ENCODE measurements around the gene GP1BA.
A peak's percentile ranks its signal among the peaks of the same experiment; 100 is the strongest.

GP1BA gene

DNA sequence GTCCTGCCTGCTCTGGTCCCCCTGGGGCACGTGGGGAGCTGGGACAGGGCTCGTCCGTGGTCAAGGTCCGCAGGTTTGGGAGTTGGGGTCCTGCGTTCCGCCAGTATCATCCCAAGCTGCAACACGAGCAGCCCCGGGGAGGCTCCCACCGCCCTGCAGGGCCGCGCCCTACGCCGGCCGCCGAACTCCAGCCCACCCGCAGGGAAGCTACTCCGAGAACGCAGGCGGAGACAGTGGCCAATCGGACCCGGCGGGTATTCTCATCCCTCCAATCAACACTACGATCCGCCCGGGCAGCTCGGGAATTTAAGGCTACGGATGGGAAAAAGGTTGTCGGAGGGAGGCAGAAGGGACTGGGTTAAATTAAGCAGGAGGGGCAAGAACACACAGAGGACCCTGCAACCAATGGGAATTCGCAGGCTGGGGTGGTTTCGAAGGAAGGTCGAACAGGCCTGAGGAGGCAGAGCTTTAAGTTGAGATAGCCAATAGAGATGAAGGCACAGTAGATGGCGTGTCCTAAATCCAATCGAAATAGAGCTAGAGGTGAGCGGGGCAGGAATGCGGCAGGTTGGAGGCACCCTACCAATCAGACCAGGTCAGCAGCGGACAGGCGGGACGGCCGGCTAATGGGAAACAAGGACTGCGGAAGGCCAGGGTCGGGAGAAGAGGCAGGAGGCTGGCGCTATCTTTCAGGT lies 34.9 kb downstream of the GP1BA start:
- no peaks in the 10 kb centered on the region for H3K27me3 ChIP-seq (ENCODE audit: control insufficient read depth, insufficient read depth, low read length)
- H3K4me1 ChIP-seq (ENCODE audit: control insufficient read depth, insufficient read depth, low read length), result peaks cover 20% of the 10 kb centered on the region

GRCh38 chr17:4967539-4968485 lies 35.7 kb downstream of the GP1BA start, which contains the start of gene SPAG7:
Gene SPAG7, minus strand, starts transcription at chr17:4967817. Its CDS starts 13 bp downstream, at chr17:4967804.
- H3K4me3 ChIP-seq (ENCODE audit: low read length), result peak within 1 kb of the TSS; percentile 78

More for the DNA sequence above, 34.9 kb downstream of the GP1BA start:
- Histone ChIP-seq H3K9ac (ENCODE audit: low read length) (peak overlapping the region; percentile 85), H3K9me3 (ENCODE audit: control insufficient read depth, low read length) (no peaks in the 10 kb centered on the region), H3K36me3 (ENCODE audit: control insufficient read depth, insufficient read depth, low read length) (no peaks in the 10 kb centered on the region), H3K4me3 (ENCODE audit: low read length) (peak overlapping the region; percentile 78)

DNA sequence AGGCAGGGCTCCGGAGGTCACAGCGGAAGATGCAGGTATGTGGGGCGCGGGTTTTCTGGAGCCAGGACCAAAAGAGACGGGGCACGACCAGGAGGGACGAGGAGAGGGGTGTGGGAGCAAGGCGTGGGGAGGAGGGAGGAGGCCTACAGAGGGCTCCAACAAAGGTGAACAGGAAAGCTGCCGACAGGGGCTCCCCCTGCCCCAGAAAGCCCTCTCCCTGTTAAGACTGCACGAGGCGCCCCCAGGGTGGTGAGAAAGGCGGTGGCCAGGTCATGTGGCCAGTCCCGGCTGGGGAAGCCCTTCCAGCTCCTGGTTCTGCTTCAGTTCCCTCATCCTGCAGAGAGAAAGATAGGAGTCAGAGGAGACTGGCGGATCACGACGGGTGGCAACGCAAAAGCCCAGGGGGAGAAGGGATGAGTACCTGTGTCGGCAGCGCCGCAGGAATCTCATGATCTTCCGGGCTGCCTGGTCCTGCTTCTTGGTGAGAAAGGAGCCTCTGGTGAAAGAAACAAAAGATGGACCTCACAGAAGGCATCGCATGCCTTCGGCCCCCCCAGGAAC lies 36.5 kb downstream of the GP1BA start:
- Histone ChIP-seq H3K9me3 (ENCODE audit: control insufficient read depth, low read length) (no peaks in the 10 kb centered on the region), H3K4me1 (ENCODE audit: control insufficient read depth, insufficient read depth, low read length) (peaks cover 20% of the 10 kb centered on the region), H3K9ac (ENCODE audit: low read length) (peak overlapping the region; percentile 85), H3K27me3 (ENCODE audit: control insufficient read depth, insufficient read depth, low read length) (no peaks in the 10 kb centered on the region), H3K36me3 (ENCODE audit: control insufficient read depth, insufficient read depth, low read length) (no peaks in the 10 kb centered on the region), H3K4me3 (ENCODE audit: low read length) (peak overlapping the region; percentile 77)

More at GRCh38 chr17:4967539-4968485, 35.7 kb downstream of the GP1BA start, which contains the start of gene SPAG7:
- Histone ChIP-seq H3K36me3 (ENCODE audit: control insufficient read depth, insufficient read depth, low read length) (no peaks in the 10 kb centered on the region), H3K27me3 (ENCODE audit: control insufficient read depth, insufficient read depth, low read length) (no peaks in the 10 kb centered on the region), H3K9me3 (ENCODE audit: control insufficient read depth, low read length) (no peaks in the 10 kb centered on the region), H3K4me1 (ENCODE audit: control insufficient read depth, insufficient read depth, low read length) (peaks cover 20% of the 10 kb centered on the region), H3K9ac (ENCODE audit: low read length) (peak within 1 kb of the TSS; percentile 85)

- Histone ChIP-seq H3K4me1 (ENCODE audit: control insufficient read depth, insufficient read depth, low read length) (peaks cover 20% of the 10 kb centered on the region), H3K27me3 (ENCODE audit: control insufficient read depth, insufficient read depth, low read length) (no peaks in the 10 kb centered on the region), H3K9ac (ENCODE audit: low read length) (peak overlapping the region; percentile 85), H3K36me3 (ENCODE audit: control insufficient read depth, insufficient read depth, low read length) (peaks cover 2% of the 10 kb centered on the region), H3K4me3 (ENCODE audit: low read length) (no peak overlapping the region), H3K9me3 (ENCODE audit: control insufficient read depth, low read length) (no peaks in the 10 kb centered on the region)
These were observed 37.0 kb downstream of the GP1BA start for GRCh38 chr17:4969047-4969550.

DNA sequence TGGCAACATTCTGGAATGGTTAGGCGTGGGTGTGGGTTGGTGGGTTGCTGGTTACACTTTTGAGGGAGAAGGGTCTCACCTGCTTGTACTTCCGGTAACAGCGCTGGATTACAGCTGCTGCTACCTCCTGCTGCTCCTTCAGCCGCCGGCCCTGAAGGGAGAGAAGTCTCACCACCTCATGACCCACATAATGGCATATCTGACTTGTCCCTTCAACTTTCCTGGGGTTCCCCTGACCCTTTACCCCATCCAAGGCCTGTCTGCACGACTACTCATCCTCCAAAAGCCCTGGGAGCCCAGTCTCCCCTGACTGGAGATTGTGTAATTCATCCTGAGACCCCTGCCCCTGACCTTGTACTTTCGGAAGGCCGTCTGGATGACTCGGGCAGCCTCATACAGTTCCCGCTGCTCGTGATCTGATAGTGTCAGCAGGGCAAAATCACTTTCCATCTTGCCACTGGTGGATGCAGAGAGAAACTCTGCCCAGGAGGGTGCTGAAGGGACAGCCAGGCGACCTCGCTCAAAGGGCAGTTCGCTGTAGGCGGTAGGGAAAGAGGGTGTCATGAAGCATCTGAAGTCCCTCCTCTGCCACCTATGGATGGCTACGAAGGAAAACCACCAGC lies 37.6 kb downstream of the GP1BA start:
- Histone ChIP-seq H3K9ac (ENCODE audit: low read length) (no peak overlapping the region), H3K4me3 (ENCODE audit: low read length) (no peak overlapping the region), H3K36me3 (ENCODE audit: control insufficient read depth, insufficient read depth, low read length) (peaks cover 8% of the 10 kb centered on the region)

DNA sequence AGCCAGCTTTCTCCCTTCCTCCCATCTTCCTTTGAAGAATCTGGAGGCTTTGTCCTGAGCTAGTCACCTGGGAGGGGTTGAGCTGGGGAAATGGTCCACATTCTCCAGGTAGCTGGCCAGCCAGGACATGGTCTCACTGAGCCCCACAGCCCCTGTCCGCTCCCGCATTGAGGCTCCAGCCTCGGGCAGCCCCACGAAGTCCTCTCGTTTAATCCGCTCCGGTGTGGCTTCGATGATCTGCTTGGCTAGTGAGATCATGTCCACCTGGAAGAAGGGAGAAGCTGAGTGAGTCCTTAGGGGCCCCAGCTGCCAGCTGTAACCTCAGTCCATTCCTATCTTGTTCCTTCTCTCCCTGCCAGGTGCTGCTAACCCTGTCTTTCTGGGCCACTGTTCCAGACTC lies 38.2 kb downstream of the GP1BA start:
- H3K27me3 ChIP-seq (ENCODE audit: control insufficient read depth, insufficient read depth, low read length), result no peaks in the 10 kb centered on the region
- no peaks in the 10 kb centered on the region for H3K9me3 ChIP-seq (ENCODE audit: control insufficient read depth, low read length)
- H3K4me1 ChIP-seq (ENCODE audit: control insufficient read depth, insufficient read depth, low read length), result peaks cover 20% of the 10 kb centered on the region
- no peak overlapping the region for H3K9ac ChIP-seq (ENCODE audit: low read length)
- H3K4me3 ChIP-seq (ENCODE audit: low read length), result no peak overlapping the region
- H3K36me3 ChIP-seq (ENCODE audit: control insufficient read depth, insufficient read depth, low read length), result peaks cover 11% of the 10 kb centered on the region

More for the DNA sequence above, 37.6 kb downstream of the GP1BA start:
- Histone ChIP-seq H3K4me1 (ENCODE audit: control insufficient read depth, insufficient read depth, low read length) (peaks cover 20% of the 10 kb centered on the region), H3K9me3 (ENCODE audit: control insufficient read depth, low read length) (no peaks in the 10 kb centered on the region), H3K27me3 (ENCODE audit: control insufficient read depth, insufficient read depth, low read length) (no peaks in the 10 kb centered on the region)

DNA sequence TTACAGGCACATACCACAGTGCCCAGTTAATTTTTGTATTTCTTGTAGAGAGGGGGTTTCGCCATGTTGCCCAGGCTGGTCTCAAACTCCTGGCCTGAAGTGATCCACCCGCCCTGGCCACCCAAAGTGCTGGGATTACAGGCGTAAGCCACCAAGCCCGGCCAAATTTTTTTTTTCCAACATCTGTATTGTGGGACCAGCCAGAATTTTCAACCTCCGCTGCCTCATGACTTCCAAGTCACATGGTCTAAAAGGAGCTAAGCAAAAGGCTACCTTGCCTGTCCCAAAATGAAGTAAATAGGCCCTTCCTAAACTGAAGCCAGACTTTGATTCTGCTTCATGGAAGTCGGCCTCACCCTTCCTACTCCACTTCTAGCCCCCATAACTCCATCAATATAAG lies 39.7 kb downstream of the GP1BA start:
- Histone ChIP-seq H3K4me3 (ENCODE audit: low read length) (no peak overlapping the region), H3K4me1 (ENCODE audit: control insufficient read depth, insufficient read depth, low read length) (peaks cover 14% of the 10 kb centered on the region), H3K27me3 (ENCODE audit: control insufficient read depth, insufficient read depth, low read length) (no peaks in the 10 kb centered on the region), H3K36me3 (ENCODE audit: control insufficient read depth, insufficient read depth, low read length) (peaks cover 11% of the 10 kb centered on the region), H3K9ac (ENCODE audit: low read length) (no peak overlapping the region), H3K9me3 (ENCODE audit: control insufficient read depth, low read length) (no peaks in the 10 kb centered on the region)

- Histone ChIP-seq H3K4me1 (ENCODE audit: control insufficient read depth, insufficient read depth, low read length) (peaks cover 14% of the 10 kb centered on the region), H3K9ac (ENCODE audit: low read length) (no peak overlapping the region), H3K36me3 (ENCODE audit: control insufficient read depth, insufficient read depth, low read length) (peaks cover 11% of the 10 kb centered on the region), H3K9me3 (ENCODE audit: control insufficient read depth, low read length) (no peaks in the 10 kb centered on the region), H3K4me3 (ENCODE audit: low read length) (no peak overlapping the region), H3K27me3 (ENCODE audit: control insufficient read depth, insufficient read depth, low read length) (no peaks in the 10 kb centered on the region)
These were observed 40.2 kb downstream of the GP1BA start for GRCh38 chr17:4972322-4972721.

DNA sequence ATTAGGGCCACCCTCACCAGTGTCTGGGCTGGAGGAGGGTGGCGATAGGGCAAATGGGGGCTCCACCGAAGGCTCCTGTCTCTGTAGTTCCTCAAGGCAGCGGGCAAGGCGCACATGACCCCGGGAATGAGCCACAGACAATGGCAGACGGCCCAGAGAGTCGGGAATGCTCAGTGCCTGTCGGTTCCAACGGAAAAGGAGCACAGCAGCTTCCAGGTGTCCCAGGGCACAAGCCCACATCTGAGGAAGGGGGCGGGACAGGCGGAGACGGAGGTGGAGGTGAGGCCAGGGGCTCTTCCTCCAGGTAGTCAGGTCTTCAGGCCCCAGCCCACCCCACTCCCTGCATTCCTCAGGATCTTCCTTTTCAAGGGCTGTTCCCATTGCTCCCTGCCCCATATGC lies 40.7 kb downstream of the GP1BA start:
- H3K4me3 ChIP-seq (ENCODE audit: low read length), result no peak overlapping the region
- H3K36me3 ChIP-seq (ENCODE audit: control insufficient read depth, insufficient read depth, low read length), result peaks cover 13% of the 10 kb centered on the region
- H3K9me3 ChIP-seq (ENCODE audit: control insufficient read depth, low read length), result no peaks in the 10 kb centered on the region
- H3K4me1 ChIP-seq (ENCODE audit: control insufficient read depth, insufficient read depth, low read length), result peaks cover 14% of the 10 kb centered on the region
- no peak overlapping the region for H3K9ac ChIP-seq (ENCODE audit: low read length)
- no peaks in the 10 kb centered on the region for H3K27me3 ChIP-seq (ENCODE audit: control insufficient read depth, insufficient read depth, low read length)

GRCh38 chr17:4973256-4974114 lies 41.4 kb downstream of the GP1BA start:
- no peaks in the 10 kb centered on the region for H3K9me3 ChIP-seq (ENCODE audit: control insufficient read depth, low read length)
- peaks cover 9% of the 10 kb centered on the region for H3K4me1 ChIP-seq (ENCODE audit: control insufficient read depth, insufficient read depth, low read length)
- no peak overlapping the region for H3K9ac ChIP-seq (ENCODE audit: low read length)
- H3K36me3 ChIP-seq (ENCODE audit: control insufficient read depth, insufficient read depth, low read length), result peaks cover 20% of the 10 kb centered on the region
- H3K4me3 ChIP-seq (ENCODE audit: low read length), result no peak overlapping the region
- no peaks in the 10 kb centered on the region for H3K27me3 ChIP-seq (ENCODE audit: control insufficient read depth, insufficient read depth, low read length)
